GM12865 (cell line): ENCODE data around the gene MMRN1.

Source experiments
- DNase-seq: peaks from one replicate; pipeline ENCODE4 v3.0.0; 2010; ENCODE audit warnings: low read depth
- H3K4me3 ChIP-seq: 2 replicates; pipeline ENCODE4 v1.5.1; 2011; ENCODE audit warnings: mild to moderate bottlenecking, low read depth, low read length, control low read depth
- TF ChIP-seq, protein P1 (sequence below): IDR thresholded peaks from 2 replicates; pipeline ENCODE4 v1.5.1; 2011; ENCODE audit warnings: low read length, control low read depth, low read depth, inconsistent platforms; ENCODE audit not compliant: insufficient read depth; ENCODE audit errors: missing control alignments

The MMRN1 gene

GRCh38 chr4:89928838-89929237 is 34.2 kb downstream of the MMRN1 start:
- no peak overlapping the region for H3K4me3 ChIP-seq
- TF ChIP-seq, protein P1, sequence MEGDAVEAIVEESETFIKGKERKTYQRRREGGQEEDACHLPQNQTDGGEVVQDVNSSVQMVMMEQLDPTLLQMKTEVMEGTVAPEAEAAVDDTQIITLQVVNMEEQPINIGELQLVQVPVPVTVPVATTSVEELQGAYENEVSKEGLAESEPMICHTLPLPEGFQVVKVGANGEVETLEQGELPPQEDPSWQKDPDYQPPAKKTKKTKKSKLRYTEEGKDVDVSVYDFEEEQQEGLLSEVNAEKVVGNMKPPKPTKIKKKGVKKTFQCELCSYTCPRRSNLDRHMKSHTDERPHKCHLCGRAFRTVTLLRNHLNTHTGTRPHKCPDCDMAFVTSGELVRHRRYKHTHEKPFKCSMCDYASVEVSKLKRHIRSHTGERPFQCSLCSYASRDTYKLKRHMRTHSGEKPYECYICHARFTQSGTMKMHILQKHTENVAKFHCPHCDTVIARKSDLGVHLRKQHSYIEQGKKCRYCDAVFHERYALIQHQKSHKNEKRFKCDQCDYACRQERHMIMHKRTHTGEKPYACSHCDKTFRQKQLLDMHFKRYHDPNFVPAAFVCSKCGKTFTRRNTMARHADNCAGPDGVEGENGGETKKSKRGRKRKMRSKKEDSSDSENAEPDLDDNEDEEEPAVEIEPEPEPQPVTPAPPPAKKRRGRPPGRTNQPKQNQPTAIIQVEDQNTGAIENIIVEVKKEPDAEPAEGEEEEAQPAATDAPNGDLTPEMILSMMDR = no peak
- DNase-seq = peak; percentile 6

DNA sequence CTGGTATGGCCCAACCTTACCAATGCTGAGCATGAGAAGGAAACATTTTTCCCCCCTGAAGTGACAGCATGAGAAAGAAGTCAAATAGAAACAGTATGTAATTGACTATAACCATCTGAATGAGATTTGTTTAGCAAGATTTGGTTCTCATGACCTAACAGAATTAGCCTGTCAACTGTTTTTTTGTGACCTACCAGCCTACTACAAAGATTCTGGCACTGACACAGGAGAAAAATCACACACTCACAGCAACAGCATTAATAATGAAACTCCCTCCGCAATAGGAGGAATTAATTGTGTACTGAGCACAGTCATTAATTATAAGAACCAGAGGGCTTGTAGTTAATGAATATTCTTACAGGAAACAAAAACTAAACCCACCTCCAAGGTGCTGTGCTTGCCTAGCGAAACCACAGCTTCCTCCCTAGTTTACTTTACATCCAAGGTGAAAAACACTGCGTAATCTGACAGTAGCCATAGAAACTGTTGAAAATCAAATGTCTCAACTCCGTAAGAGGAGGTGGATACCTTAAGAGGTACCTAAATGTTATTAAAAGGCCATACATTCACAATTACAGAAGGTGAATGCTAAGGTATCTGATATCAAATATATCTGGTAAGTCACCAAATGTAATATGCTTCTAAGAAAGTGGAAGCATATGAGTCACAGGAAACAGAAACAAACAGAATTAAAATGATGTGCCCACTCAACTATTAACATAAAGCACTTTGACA is 34.9 kb downstream of the MMRN1 start:
- TF ChIP-seq, protein P1 = no peak
- no peak overlapping the region for H3K4me3 ChIP-seq
- DNase-seq = peak; percentile 27

- H3K4me3 ChIP-seq = no peak overlapping the region
- TF ChIP-seq, protein P1 = no peak
- DNase-seq = no peak
Measured at GRCh38 chr4:89939546-89939945, 44.9 kb downstream of the MMRN1 start.

DNA sequence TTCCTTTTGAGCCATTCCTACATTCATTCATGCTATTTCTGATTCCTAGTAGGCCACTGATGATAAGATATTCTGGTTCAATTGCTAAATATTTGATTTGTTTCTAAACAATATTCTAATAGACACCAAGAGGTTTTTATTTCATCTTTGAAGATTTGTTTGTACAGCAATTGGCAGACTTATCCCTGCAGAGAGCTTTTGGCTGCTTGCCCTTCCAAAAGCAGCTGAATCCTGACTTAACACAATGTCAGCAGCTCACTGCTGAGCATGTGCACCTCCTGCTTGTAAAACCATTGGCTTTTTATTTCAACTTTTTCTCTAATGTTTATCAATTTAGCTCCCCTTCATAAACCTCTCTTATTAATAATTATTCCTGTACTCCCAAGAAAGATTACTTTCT is 45.3 kb downstream of the MMRN1 start:
- no peak overlapping the region for H3K4me3 ChIP-seq
- TF ChIP-seq, protein P1 = no peak
- no peak for DNase-seq

DNA sequence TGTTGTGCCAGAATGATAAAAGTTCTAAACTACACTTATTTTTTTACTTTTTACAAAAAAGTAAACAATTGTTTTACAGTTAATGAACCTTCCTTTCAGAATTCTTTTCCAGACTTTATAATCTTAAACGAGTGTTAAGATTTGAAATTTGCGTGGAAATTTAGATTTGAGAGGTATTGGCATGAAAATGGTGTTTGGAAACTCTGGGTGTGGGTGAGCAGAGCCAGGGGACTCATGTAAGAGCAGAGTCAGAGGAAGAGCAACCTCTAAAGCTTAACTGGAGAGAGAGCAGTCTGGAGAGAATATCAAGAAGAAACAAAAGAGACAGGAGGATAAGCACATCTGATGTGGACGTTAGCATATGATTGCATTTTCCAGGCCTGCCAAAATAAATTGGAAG is 48.2 kb downstream of the MMRN1 start:
- no peak overlapping the region for H3K4me3 ChIP-seq
- DNase-seq = no peak
- TF ChIP-seq, protein P1 = no peak

- DNase-seq = no peak
- TF ChIP-seq, protein P1 = peak; percentile 26
- H3K4me3 ChIP-seq = no peak overlapping the region
Measured at GRCh38 chr4:89949782-89950387, 55.2 kb downstream of the MMRN1 start.

GRCh38 chr4:89952458-89952857 is 57.8 kb downstream of the MMRN1 start:
- DNase-seq = no peak
- TF ChIP-seq, protein P1 = no peak
- H3K4me3 ChIP-seq = no peak overlapping the region
